ENCODE data around the gene SEC24D. TPM values are rescaled to one million over a fixed set of nuclear protein-coding genes. Genes with fewer than 3 reads are reported as not detected.

Gene SEC24D
- total RNA-seq, 1 donor from 2014 or later, result 66.7 TPM

DNA sequence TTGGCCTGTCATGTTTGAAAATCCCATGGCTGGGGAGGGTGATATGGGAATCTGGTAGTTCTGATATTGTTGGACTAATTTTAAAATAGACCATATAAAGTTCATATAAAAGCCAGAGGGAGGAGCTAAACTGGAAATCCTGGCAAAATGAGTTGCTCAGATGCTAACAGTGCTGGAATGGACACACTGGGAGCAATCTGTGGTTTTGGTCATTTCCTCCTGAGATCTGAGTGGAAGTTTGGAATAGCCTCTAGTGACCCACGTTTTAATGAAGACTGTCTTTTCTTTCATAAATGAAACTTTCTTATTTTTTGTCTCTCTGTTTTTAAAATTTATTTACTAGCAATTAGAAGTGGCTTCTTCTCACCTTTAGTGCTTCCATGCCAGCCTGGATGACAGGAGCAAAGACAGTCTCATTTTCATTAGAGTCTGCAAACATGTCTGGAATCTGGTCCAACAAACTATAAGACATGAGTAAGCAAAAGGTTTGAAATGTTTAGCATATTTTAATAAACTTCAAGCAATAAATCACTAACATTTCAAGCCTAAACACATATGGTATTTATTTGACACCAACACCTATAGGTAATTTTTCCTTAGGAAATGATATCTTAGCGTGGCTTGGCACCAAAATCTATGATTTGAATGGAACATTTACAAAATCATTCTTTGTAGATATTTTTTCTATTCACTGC is 84.2 kb downstream of the SEC24D start:
- no peak for DNase-seq (ENCODE audit: low spot score)

DNA sequence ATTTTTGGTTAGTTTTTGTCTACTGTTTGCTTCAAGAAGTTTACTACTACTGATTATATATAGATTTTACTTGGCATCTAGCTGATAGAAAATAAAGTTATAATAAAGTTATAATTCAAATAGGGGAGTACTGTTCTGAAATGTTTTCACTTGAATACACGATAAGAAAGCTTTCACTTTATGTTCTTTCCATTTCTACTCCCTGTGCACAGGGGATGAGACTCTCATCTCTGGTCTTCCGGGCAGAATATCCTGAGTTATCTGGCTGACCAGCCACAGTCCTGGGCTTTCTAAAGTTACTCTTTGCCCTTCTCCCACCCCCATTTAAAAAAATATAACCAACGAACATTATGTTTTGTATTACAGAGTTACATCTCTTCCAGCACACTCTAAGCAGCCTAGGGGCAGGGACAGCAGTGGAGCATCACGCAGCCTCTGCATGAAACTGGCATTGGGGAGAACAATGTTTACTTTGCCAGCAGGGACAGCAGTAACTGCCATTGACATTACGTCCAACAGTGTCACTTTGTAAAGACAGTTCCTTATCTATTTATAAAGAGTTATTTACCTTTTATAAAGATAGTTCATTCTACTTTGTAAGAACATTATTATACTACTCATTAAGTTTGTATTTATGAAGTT is 86.5 kb downstream of the SEC24D start:
- no peak for DNase-seq (ENCODE audit: low spot score)

DNA sequence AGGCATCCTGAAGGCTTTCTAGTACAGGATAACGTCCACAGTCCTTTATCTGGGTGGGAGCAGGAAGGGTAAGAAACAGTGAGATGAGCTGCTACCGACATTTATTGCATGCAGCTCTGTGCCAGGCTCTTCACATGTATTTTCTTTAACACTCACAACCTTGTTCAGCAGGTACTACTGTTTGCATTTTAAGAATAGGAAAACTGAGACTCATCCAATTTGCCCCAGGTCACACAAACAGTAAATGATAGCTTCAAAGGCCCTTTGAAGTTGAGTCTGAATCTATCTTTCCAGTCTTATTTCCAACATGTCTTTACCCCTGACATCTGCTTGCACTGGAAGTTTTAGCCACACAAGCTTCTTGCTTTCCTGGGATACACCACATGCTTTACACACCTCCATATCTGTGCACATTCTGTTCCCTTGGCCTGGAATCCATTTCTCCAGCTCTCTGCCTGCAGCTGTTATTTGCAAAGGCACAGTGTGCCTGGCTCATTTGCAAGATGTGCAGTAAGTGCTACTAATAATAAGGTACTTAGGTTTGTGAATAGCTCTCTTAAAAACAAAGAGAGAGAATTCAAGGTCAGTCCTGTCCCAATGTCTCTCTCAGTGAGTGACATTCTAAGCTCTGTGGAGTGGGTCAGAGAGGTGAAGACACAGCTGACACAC is 89.5 kb downstream of the SEC24D start:
- DNase-seq (ENCODE audit: low spot score), result no peak

DNA sequence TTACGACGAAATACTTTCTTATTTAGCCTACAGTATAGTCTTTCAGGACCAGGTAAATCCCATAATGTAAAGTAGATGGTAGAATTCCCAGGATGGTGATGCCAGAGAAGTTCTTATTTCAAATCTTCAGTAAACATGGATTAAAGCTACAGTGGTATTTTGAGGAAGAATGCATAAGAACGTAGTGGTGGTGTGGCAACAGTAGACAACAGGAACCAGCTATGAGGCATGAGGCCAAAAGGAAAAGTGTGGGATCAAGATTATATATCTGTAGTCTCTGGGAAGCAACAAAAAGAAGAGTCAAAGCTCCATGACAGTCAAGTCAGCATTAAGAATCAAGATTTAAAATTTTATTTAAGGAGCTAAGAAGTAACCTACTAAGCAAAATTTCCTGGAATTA is 90.6 kb downstream of the SEC24D start:
- DNase-seq (ENCODE audit: low spot score), result no peak

DNA sequence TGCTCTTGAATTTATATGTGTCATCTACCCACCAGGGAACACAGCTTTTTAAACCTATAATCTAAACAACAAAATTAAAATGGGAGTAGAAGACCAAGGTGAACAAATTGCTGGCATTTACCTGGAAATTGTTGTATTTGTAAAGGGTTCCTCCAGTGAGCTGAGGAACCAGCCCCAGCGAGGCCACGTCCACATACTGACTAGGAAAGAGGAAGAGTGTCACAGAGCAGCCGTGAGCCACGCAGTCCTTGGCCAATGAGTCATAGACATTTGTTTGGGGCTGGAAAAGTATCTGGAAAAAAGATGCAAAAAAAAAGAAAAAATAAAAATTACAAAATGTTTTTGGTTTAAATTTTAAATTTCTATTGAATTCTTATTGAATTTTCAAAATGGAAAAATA is 92.1 kb downstream of the SEC24D start:
- no peak for DNase-seq (ENCODE audit: low spot score)

DNA sequence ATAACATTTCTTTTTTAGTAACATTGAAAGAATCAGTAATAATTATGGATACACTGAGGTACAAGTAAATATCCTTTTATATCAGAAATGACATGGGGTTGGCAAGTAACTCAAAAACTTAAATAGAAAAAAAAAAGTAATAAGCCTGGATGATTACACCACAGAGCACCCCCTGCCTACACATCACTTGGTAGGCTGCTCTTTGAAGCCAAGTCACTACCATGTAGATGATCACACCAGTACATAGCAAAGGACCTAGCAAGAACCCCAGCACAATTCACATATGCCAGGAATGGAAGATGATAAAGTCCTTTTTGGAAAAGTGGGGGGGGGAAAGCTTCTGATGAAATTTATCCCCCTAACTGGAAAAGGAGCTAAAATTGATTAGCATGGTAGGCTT is 93.9 kb downstream of the SEC24D start:
- no peak for DNase-seq (ENCODE audit: low spot score)

DNA sequence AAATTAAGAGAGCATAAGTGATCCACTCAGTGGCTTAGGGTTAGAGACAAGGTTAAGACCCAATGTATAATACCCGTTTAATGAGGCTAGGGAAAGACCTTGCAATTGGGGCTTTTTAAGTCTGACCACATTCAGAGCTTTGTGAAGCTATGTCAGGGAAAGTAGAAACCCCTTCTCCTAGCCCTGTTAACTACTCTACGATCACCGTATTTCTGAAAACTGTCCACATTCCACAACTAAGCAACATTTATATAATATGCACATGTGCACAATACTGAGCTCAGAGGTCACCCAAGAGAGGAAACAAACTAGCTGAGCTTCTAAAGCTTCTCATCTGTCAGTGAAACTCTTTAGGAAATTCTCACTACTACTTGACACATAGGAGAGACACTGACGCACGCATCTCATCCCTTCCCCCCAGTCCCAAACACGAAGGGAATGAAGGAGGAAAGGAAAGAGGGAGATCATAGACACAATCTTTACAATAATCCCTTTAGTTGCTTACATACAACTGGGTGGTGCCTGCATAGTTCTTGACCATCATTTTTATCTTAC is 94.5 kb downstream of the SEC24D start:
- DNase-seq (ENCODE audit: low spot score), result no peak

- no peak for DNase-seq (ENCODE audit: low spot score)
Measured at GRCh38 chr4:118740869-118741268, 95.1 kb downstream of the SEC24D start.

DNA sequence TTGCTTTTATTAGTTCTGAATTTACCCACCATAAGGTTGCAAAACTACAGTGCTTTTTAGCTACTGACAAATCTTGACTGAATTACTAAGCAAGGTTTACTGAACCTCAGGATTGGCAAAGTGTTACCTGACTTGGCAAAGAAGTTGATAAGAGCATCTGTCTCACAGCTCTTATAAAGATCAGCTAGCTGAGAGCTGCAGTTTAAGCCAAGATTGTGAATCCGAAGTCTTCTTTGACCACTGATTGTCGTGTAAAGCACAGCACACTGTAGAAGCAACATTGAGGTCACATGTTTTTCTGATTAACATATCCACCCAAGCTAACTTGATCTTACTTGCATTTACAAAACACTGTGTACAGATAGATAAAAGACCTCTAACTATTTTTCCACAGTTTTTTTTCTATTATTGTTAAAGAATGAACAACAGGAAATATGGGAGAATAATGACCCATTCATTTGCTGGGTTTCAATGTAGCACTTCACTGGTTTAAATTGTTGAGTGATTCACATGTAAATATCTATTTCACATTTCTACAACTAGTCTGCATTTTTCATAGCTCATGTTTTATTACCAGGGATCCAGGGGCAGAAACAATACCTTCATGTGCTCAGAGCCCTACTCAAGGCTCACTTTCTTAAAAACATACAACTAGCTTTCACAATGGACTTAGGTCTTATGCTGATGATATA is 96.8 kb downstream of the SEC24D start:
- DNase-seq (ENCODE audit: low spot score), result no peak

- no peak for DNase-seq (ENCODE audit: low spot score)
Measured at GRCh38 chr4:118738090-118738489, 97.8 kb downstream of the SEC24D start.

- DNase-seq (ENCODE audit: low spot score), result no peak
Measured at GRCh38 chr4:118736900-118737299, 99.0 kb downstream of the SEC24D start.

DNA sequence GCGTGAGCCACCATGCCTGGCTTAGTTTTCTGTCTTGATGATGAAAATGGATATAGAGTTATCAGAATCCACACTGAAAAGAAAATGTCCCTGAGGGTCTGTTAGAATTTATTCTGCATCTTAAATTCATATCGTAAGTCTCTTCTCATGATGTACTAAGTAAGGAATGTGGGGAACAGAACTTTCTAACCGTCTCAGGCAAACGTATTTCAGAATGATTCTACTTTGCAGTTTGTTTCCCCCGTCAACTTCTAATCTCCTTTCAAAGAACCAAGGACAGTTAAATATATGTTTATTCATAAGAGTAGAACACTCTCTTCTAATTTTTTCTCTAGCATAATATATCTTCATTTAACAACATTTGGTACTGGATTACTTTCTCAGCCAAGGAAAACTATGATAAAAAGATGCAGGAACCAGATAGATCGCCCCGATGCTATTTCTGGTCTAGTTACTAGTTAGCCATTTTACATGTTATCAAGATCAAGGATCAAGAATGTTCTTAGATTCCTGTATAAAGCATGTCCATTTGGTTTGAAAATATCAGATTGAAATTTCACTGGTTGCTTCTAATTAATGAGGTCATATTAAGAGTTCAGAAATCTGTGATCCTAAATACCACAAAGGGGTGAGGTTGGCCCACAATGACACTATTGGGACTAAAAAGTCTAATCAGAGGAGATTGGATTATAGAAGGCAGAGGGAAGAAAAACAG is 101.3 kb downstream of the SEC24D start:
- DNase-seq (ENCODE audit: low spot score), result no peak

DNA sequence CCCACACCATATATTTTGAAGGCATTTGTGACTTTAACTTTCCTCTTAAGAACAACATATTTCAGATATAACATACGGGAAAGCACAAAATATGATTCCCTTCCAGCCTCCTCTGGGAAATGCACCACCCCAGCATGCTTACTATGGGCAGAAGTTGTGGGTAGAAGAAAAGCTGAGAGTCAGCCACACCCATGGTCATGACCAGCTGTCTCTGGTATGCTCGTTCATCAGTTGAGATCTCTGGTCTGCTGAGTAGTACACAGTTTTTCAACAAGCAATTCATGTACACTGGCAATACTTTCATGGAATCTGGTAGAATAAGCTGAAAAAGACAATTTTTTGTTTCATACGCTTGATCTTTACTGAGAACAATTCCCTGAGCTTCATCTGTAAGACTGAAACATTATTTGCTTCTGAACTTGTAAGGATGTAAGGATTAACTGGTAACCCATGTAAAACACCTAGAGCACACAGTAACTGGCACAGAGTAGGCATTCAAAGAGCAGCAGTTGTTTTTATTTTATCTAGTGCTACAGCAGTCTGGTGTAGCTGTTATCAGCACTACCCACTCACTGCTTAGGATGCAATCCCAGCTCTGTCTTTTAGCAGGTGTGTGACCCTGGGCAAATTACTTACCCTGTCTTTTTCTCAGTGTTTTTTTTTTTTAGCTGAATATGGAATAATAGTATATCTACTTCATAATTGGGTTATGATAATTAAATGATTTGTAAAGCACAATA is 103.2 kb downstream of the SEC24D start:
- DNase-seq (ENCODE audit: low spot score), result no peak

- no peak for DNase-seq (ENCODE audit: low spot score)
Measured at GRCh38 chr4:118730683-118731082, 105.2 kb downstream of the SEC24D start.

DNA sequence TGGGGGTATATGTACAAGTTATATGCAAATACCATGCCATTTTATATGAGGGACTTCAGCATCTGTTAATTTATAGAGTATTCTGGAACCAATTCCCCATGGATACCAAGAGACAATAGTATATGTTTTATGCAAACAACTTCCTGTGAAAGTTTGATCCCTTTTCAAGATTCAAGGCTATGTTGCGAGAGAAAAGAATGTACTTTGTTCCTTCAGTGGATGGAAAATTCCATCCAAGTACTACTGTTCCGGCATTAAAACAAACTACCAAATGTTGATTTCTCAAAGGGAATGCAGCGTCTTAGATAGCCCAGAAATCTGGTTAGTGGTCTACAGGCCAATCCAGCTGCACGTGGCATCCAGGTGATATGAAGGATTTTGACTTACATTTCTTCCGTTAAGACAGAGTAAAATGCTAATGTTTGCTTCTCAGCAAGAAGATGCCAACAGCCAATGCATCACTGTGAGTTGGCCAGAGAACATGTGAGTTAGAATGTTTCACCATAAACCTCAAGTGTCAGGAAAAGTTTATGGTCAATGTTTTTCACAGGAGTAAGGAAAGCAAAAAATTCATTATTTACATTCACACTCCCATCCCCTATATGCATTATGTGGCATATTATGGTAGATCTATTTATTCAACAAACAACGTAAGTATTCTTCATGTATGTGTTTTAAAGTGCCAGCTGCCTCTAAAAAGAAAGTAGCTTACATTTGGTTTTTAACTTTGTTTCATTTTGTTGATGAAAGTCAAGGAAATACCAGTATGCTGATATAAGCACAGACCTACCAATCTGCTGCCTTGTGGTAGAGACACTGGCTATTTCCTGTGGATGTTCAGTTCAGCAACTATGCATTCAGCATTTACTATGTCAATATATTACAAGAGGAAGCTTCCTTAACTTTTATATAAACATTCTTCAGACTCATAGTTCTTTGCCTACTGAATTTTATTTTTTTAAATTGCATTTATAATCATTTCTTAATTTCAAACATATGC is 106.3 kb downstream of the SEC24D start:
- no peak for DNase-seq (ENCODE audit: low spot score)

- no peak for DNase-seq (ENCODE audit: low spot score)
Measured at GRCh38 chr4:118727360-118727759, 108.6 kb downstream of the SEC24D start.

DNA sequence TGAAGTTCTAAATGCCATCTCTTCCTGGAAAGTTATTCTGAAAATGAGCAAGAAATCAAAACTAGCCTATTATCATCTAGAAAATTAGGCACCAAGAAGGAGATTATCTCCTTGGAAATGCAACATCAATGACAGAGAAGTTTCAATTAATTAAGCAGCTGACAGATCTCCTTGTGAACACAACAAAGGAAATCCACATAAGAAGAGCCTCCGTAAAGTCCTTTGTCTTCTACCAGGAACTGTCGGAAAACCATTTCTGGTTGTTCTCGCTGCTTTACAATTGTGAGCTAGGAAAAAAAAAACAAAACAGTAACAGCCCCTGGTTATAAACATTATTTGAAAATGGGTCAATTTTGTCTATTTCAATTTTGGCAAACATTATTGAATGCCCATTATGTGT is 112.6 kb downstream of the SEC24D start:
- DNase-seq (ENCODE audit: low spot score), result no peak

- no peak for DNase-seq (ENCODE audit: low spot score)
Measured at GRCh38 chr4:118721752-118722151, 114.2 kb downstream of the SEC24D start.

DNA sequence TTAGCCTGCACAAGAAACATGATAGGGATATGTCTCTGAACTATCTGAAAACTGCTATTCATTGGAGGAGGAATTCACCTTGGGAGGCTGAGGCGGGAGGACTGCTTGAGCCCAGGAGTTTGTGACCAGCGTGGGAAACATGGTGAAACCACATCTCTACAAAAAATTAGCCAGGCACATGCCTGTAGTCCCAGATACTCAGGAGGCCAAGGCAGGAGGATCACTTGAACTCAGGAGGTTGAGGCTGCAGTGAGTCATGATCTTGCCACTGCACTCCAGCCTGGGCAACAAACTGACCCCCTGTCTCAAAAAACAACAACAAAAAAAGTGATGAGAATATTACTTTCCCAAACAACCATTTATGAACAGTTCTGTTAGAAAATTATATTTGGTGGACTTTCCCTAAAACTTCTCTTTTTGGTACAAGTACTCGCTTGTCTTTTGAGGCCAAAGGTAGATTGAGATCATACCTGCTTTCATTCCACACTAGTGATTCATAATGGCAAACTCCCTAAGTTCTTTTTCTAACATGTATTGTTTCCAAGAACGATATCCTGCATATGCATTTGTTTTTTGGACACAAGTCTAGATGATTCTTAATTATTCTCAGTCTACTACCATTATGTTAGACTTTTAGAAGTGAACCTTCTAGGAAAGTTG is 117.3 kb downstream of the SEC24D start:
- DNase-seq (ENCODE audit: low spot score), result no peak
